Endothelial cell of umbilical vein (primary cell): ENCODE results near the gene ZNF827. TPM values are rescaled to one million over a fixed set of nuclear protein-coding genes. Genes with fewer than 3 reads are reported as not detected.

Experiments
- BruUV-seq: library from RNA; stranded (reverse); fragments of 400-500 nt; replicated peaks from 2 replicates; lab custom pipeline; 2021; lab: Mats Ljungman, UMichigan
- CTCF ChIA-PET: fragments of 300-600, 350-600 bp; sonication (Branson Sonifier 250); formaldehyde crosslinking; loops from one replicate; lab custom pipeline; 2021; ENCODE audit warnings: antibody characterized with exemption, inconsistent platforms; lab: Charles Lee
- POLR2A ChIA-PET: fragments of 300-600, 350-600 bp; sonication (Branson Sonifier 250); formaldehyde crosslinking; loops from one replicate; lab custom pipeline; 2021; ENCODE audit warnings: antibody characterized with exemption, inconsistent platforms; lab: Charles Lee
- DNase-seq: peaks from one replicate; pipeline ENCODE4 v3.0.0-alpha.2; 2011; ENCODE audit warnings: low read depth, low spot score
- FAIRE-seq: peaks from 2 replicates; lab custom pipeline; 2011; peaks lifted over from hg19 to GRCh38; lab: Jason Lieb, UNC
- H2AFZ ChIP-seq: 2 replicates; pipeline ENCODE4 v1.6.0; 2012; ENCODE audit warnings: low read depth, low read length, control low read depth, inconsistent platforms
- H3K27ac ChIP-seq: 2 replicates; pipeline ENCODE4 v1.5.1; 2011; ENCODE audit warnings: low read depth, mild to moderate bottlenecking, control low read depth, low read length, moderate library complexity; ENCODE audit not compliant: insufficient read depth
- H3K27me3 ChIP-seq, 2 experiments: 2 replicates each; pipeline versions ENCODE4 v1.6.0 to v1.6.1; 2011; ENCODE audit warnings: low read length in 2 of 2, mixed read lengths in 1 of 2; ENCODE audit not compliant: control insufficient read depth in 2 of 2, insufficient read depth in 2 of 2
- H3K36me3 ChIP-seq, 2 experiments: 2 replicates in 1 of 2; 3 replicates in 1 of 2; pipeline ENCODE4 v1.5.1; 2011; ENCODE audit warnings: low read length in 2 of 2, mild to moderate bottlenecking in 1 of 2, moderate library complexity in 1 of 2; ENCODE audit not compliant: control insufficient read depth in 2 of 2, insufficient read depth in 2 of 2; ENCODE audit errors: extremely low read depth in 1 of 2
- H3K4me1 ChIP-seq: 3 replicates; pipeline ENCODE4 v1.5.1; 2011; ENCODE audit warnings: mild to moderate bottlenecking, low read length; ENCODE audit not compliant: control insufficient read depth, insufficient read depth; ENCODE audit errors: extremely low read depth
- H3K4me2 ChIP-seq: 2 replicates; pipeline ENCODE4 v1.6.1; 2011; ENCODE audit warnings: low read length, control low read depth, mixed read lengths; ENCODE audit not compliant: insufficient read depth
- H3K4me3 ChIP-seq, 3 experiments: fragments of 200-600 bp in 1 of 3; sonication (generic), shearing (Covaris generic) in 1 of 3; replicated peaks in 1 of 3; 2 replicates each; pipeline ENCODE4 v1.5.1; 2011 to 2016; ENCODE audit warnings: control low read depth in 3 of 3, low read length in 3 of 3, mild to moderate bottlenecking in 2 of 3, inconsistent platforms in 1 of 3, low read depth in 1 of 3, moderate library complexity in 1 of 3; ENCODE audit not compliant: insufficient read depth in 1 of 3
- H3K79me2 ChIP-seq: 2 replicates; pipeline ENCODE4 v1.6.0; 2012; ENCODE audit warnings: low read length, inconsistent platforms; ENCODE audit not compliant: control insufficient read depth, insufficient read depth
- H3K9ac ChIP-seq: replicated peaks from 2 replicates; pipeline ENCODE3; 2011; ENCODE audit warnings: low read length, control low read depth; ENCODE audit not compliant: insufficient read depth; ENCODE audit errors: extremely low read depth
- H3K9me1 ChIP-seq: replicated peaks from 3 replicates; pipeline ENCODE4 v1.6.0; 2011; ENCODE audit warnings: mild to moderate bottlenecking, low read length; ENCODE audit not compliant: control insufficient read depth, insufficient read depth; ENCODE audit errors: extremely low read depth
- H3K9me3 ChIP-seq: replicated peaks from 2 replicates; pipeline ENCODE4 v1.5.1; 2012; ENCODE audit warnings: low read length, inconsistent platforms; ENCODE audit not compliant: control insufficient read depth, insufficient read depth
- H4K20me1 ChIP-seq: replicated peaks from 2 replicates; pipeline ENCODE3; 2011; ENCODE audit warnings: mild to moderate bottlenecking, low read length; ENCODE audit not compliant: control insufficient read depth, insufficient read depth; ENCODE audit errors: extremely low read depth
- CTCF ChIP-seq, 2 donors: IDR thresholded peaks; 1 replicate in 1 of 2; 2 replicates in 1 of 2; pipeline ENCODE4 v1.5.1; 2011; ENCODE audit warnings: low read length in 2 of 2, mild to moderate bottlenecking in 2 of 2, moderate library complexity in 2 of 2, control low read depth in 1 of 2, inconsistent platforms in 1 of 2, low read depth in 1 of 2; ENCODE audit not compliant: insufficient read depth in 1 of 2; ENCODE audit errors: extremely low read depth in 1 of 2
- EZH2 ChIP-seq: IDR thresholded peaks from 2 replicates; pipeline ENCODE4 v1.6.1; 2012; ENCODE audit warnings: borderline replicate concordance, low read depth, mild to moderate bottlenecking, moderate library complexity, low read length, inconsistent platforms; ENCODE audit not compliant: severe bottlenecking
- FOS ChIP-seq: IDR thresholded peaks from 2 replicates; pipeline ENCODE4 v1.6.1; 2011; ENCODE audit warnings: mild to moderate bottlenecking, low read length, moderate library complexity, borderline replicate concordance; ENCODE audit not compliant: insufficient read depth
- GATA2 ChIP-seq: IDR thresholded peaks from 2 replicates; pipeline ENCODE4 v1.7.0; 2011; ENCODE audit warnings: low read depth, mild to moderate bottlenecking, moderate library complexity, mixed read lengths, low read length; ENCODE audit not compliant: insufficient read length, insufficient read depth
- JUN ChIP-seq: IDR thresholded peaks from 2 replicates; pipeline ENCODE4 v1.6.1; 2011; ENCODE audit warnings: borderline replicate concordance, low read depth; ENCODE audit not compliant: insufficient read length, insufficient read depth
- MAX ChIP-seq: IDR thresholded peaks from 2 replicates; pipeline ENCODE4 v1.6.1; 2011; ENCODE audit not compliant: insufficient read depth, insufficient read length
- MYC ChIP-seq: IDR thresholded peaks from one replicate; pipeline ENCODE4 v1.6.1; 2011; ENCODE audit warnings: mild to moderate bottlenecking, low read depth, low read length
- POLR2A ChIP-seq: IDR thresholded peaks from 2 replicates; pipeline ENCODE4 v1.6.1; 2012; ENCODE audit warnings: low read depth, mild to moderate bottlenecking, control low read depth, low read length
- POLR2AphosphoS5 ChIP-seq: IDR thresholded peaks from 2 replicates; pipeline ENCODE4 v1.6.1; 2012; ENCODE audit warnings: low read depth, mild to moderate bottlenecking, control low read depth, low read length, moderate library complexity; ENCODE audit not compliant: insufficient read depth
- dilution Hi-C: fragments of 300-500 bp; cut with MboI; formaldehyde crosslinking; loops from one replicate; pipeline ENCODE4 v1.15.0; 2019; ENCODE audit warnings: low sequenced_read_pairs; ENCODE audit not compliant: extremely low pct_ligation_motif_present
- intact Hi-C: fragments of 100-400 bp; cut with micrococcal nuclease; formaldehyde crosslinking; loops from one replicate; pipeline ENCODE4 v1.10.0; 2022
- polyA plus RNA-seq, 4 experiments: library from polyadenylated mRNA; depleted of rRNA in 3 of 4; stranded (reverse) in 3 of 4; unstranded in 1 of 4; fragments of >200 nt; gene quantifications; 2 replicates each; pipeline versions ENCODE4 v1.2.1 to v1.2.3, GENCODE V29; 2011 to 2012; ENCODE audit warnings: missing spikeins in 1 of 4
- total RNA-seq: library from RNA; stranded (reverse); gene quantifications from 2 replicates; pipeline ENCODE4 v1.2.3, GENCODE V29; 2021

ZNF827 gene
- total and polyA plus RNA-seq, 2 donors (not counting 3 experiments of a cell fraction or from before 2014, with no cell fraction given) = 16.9 to 23.7 TPM

- intact Hi-C loops = no loop called here
- dilution Hi-C loops = no loop called here
- FAIRE-seq = no peak
- Histone ChIP-seq H3K27ac (no peak overlapping the region), H2AFZ (no peak overlapping the region), H3K4me1 (peaks cover 12% of the 10 kb centered on the region), H3K36me3 (no peaks in the 10 kb centered on the region), H3K4me3 (no peak overlapping the region), H3K9ac (no peak overlapping the region), H4K20me1 (no peaks in the 10 kb centered on the region), H3K9me3 (no peaks in the 10 kb centered on the region), H3K4me2 (no peak overlapping the region), H3K27me3 (no peaks in the 10 kb centered on the region), H3K9me1 (no peaks in the 10 kb centered on the region), H3K79me2 (no peaks in the 10 kb centered on the region)
- ChIA-PET POLR2A (no interaction called here), CTCF (interaction anchor here (1.9 to 3.9 kb wide), 2 partner anchors 11 to 33 kb away, joined by 5 to 13 read pairs; no protein-coding TSS in a partner anchor)
- DNase-seq = no peak
- TF ChIP-seq GATA2 (no peak), POLR2A (no peak), FOS (no peak), MYC (no peak), MAX (no peak), CTCF (IDR thresholded peaks at IDR 0.05; ENCODE audit: extremely low read depth in 1 of 2, insufficient read depth in 1 of 2, low read depth in 1 of 2, low read length in 2 of 2) (no peak), POLR2AphosphoS5 (no peak), JUN (no peak), EZH2 (no peak)
- BruUV-seq = no TSS peak
Measured at GRCh38 chr4:145876531-145877180, 62.0 kb downstream of the ZNF827 start.
